Mammary epithelial cell (primary cell): ENCODE results near the gene DZIP1L.

ENCODE experiments used
- CTCF ChIP-seq, 2 donors: IDR thresholded peaks in 1 of 2; conservative IDR thresholded peaks in 1 of 2; 2 replicates each; pipeline ENCODE4 v1.5.1; 2011 to 2012; ENCODE audit warnings: inconsistent platforms in 2 of 2, low read length in 2 of 2, mild to moderate bottlenecking in 2 of 2, control low read depth in 1 of 2, low read depth in 1 of 2; ENCODE audit not compliant: insufficient read depth in 1 of 2; ENCODE audit errors: extremely low read depth in 1 of 2
- EZH2 ChIP-seq: IDR thresholded peaks from 2 replicates; pipeline ENCODE4 v1.6.1; 2012; ENCODE audit warnings: low read length, inconsistent platforms, borderline replicate concordance

DNA sequence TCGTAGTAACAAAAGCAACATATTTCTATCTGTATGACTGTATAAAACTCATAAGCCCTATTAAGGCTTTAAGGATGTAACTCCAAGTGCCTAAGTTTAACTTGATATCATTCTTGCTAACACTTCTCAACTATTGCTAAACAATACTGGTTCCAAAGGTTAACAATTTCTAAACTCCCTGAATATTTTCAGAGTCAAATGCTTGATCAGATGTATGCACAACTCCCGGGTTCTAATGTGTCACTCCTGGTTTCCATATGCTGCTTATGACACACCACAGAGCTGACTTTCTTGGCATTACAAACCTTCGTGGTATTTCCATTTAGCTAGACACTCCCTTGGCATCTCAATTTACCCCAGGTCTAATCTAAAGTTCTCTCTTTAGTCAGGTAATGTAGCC, 26.3 kb downstream of the DZIP1L start:
- TF ChIP-seq EZH2 (no peak), CTCF (conservative IDR thresholded peaks at IDR 0.05 in 1 of 2, IDR thresholded peaks at IDR 0.05 in 1 of 2; ENCODE audit: extremely low read depth in 1 of 2, insufficient read depth in 1 of 2, low read depth in 1 of 2, low read length in 2 of 2) (no peak)
